ENCODE data around the gene ARMC2. TPM values are rescaled to one million over a fixed set of nuclear protein-coding genes. Genes with fewer than 3 reads are reported as not detected.

Gene ARMC2
- total and polyA plus RNA-seq, 2 experiments from 2014 or later, result 2.7 to 4.4 TPM

DNA sequence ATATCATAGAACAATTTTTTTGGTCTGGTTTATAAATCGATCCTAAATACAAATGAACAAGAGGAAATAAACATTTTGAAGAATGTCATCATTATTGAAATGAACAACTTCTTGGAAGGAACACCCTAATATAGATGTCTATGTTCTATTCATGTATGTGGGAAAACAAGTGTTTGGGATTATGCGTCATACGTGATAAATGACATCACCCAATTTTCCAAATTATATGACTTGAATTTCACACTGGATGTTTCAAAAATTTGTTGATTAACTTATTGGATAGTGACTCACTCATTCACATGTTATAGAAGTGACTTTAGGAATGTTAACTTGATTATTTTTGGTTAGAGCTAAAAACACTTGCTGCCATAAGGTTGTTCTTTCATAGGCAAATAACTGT, 18.6 kb downstream of the ARMC2 start:
- Histone ChIP-seq H4K20me1 (replicated peaks; ENCODE audit: insufficient read depth) (no peaks in the 10 kb centered on the region), H3K9me2 (ENCODE audit: insufficient read depth) (no peaks in the 10 kb centered on the region), H3K4me1 (ENCODE audit: insufficient read depth) (peaks cover 5% of the 10 kb centered on the region; the same call in 1 of the 2 replicates), H3K4me3 (no peak overlapping the region), H2AFZ (no peak overlapping the region), H3K79me2 (replicated peaks; ENCODE audit: insufficient read depth) (no peaks in the 10 kb centered on the region), H3K4me2 (no peak overlapping the region), H3K27ac (ENCODE audit: low read depth) (no peak overlapping the region), H3K27me3 (ENCODE audit: insufficient read depth) (no peaks in the 10 kb centered on the region), H3F3A (replicated peaks; ENCODE audit: low read depth) (no peaks in the 10 kb centered on the region), H3K36me3 (ENCODE audit: insufficient read depth) (no peaks in the 10 kb centered on the region)
- H3K27ac Mint-ChIP-seq, result peak overlapping the region; percentile 39; the same call in 1 of the 2 replicates
- H3K9me3 Mint-ChIP-seq, result no peaks in the 10 kb centered on the region
- DNase-seq (ENCODE audit: low spot score) (no peak), ATAC-seq (no peak)
- no peak overlapping the region for H3K4me3 Mint-ChIP-seq
- peaks cover 4% of the 10 kb centered on the region for H3K27me3 Mint-ChIP-seq (ENCODE audit: insufficient read depth, low read depth, poor library complexity)
- TF ChIP-seq POLR2AphosphoS5 (IDR thresholded peaks at IDR 0.05; ENCODE audit: low read depth), result no peak
- no peak for TF ChIP-seq EZH2 (IDR thresholded peaks at IDR 0.05; ENCODE audit: low read depth, unreplicated experiment)
- TF ChIP-seq, protein P1, sequence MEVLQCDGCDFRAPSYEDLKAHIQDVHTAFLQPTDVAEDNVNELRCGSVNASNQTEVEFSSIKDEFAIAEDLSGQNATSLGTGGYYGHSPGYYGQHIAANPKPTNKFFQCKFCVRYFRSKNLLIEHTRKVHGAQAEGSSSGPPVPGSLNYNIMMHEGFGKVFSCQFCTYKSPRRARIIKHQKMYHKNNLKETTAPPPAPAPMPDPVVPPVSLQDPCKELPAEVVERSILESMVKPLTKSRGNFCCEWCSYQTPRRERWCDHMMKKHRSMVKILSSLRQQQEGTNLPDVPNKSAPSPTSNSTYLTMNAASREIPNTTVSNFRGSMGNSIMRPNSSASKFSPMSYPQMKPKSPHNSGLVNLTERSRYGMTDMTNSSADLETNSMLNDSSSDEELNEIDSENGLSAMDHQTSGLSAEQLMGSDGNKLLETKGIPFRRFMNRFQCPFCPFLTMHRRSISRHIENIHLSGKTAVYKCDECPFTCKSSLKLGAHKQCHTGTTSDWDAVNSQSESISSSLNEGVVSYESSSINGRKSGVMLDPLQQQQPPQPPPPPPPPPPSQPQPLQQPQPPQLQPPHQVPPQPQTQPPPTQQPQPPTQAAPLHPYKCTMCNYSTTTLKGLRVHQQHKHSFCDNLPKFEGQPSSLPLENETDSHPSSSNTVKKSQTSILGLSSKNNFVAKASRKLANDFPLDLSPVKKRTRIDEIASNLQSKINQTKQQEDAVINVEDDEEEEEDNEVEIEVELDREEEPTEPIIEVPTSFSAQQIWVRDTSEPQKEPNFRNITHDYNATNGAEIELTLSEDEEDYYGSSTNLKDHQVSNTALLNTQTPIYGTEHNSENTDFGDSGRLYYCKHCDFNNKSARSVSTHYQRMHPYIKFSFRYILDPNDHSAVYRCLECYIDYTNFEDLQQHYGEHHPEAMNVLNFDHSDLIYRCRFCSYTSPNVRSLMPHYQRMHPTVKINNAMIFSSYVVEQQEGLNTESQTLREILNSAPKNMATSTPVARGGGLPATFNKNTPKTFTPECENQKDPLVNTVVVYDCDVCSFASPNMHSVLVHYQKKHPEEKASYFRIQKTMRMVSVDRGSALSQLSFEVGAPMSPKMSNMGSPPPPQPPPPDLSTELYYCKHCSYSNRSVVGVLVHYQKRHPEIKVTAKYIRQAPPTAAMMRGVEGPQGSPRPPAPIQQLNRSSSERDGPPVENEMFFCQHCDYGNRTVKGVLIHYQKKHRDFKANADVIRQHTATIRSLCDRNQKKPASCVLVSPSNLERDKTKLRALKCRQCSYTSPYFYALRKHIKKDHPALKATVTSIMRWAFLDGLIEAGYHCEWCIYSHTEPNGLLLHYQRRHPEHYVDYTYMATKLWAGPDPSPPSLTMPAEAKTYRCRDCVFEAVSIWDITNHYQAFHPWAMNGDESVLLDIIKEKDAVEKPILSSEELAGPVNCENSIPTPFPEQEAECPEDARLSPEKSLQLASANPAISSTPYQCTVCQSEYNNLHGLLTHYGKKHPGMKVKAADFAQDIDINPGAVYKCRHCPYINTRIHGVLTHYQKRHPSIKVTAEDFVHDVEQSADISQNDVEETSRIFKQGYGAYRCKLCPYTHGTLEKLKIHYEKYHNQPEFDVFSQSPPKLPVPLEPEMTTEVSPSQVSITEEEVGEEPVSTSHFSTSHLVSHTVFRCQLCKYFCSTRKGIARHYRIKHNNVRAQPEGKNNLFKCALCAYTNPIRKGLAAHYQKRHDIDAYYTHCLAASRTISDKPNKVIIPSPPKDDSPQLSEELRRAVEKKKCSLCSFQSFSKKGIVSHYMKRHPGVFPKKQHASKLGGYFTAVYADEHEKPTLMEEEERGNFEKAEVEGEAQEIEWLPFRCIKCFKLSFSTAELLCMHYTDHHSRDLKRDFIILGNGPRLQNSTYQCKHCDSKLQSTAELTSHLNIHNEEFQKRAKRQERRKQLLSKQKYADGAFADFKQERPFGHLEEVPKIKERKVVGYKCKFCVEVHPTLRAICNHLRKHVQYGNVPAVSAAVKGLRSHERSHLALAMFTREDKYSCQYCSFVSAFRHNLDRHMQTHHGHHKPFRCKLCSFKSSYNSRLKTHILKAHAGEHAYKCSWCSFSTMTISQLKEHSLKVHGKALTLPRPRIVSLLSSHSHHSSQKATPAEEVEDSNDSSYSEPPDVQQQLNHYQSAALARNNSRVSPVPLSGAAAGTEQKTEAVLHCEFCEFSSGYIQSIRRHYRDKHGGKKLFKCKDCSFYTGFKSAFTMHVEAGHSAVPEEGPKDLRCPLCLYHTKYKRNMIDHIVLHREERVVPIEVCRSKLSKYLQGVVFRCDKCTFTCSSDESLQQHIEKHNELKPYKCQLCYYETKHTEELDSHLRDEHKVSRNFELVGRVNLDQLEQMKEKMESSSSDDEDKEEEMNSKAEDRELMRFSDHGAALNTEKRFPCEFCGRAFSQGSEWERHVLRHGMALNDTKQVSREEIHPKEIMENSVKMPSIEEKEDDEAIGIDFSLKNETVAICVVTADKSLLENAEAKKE (CRISPR knock-in tag; IDR thresholded peaks at IDR 0.05), result no peak
- no peak for TF ChIP-seq CREB1 (CRISPR knock-in tag; IDR thresholded peaks at IDR 0.05; ENCODE audit: low read depth)
- TF ChIP-seq, protein P2, sequence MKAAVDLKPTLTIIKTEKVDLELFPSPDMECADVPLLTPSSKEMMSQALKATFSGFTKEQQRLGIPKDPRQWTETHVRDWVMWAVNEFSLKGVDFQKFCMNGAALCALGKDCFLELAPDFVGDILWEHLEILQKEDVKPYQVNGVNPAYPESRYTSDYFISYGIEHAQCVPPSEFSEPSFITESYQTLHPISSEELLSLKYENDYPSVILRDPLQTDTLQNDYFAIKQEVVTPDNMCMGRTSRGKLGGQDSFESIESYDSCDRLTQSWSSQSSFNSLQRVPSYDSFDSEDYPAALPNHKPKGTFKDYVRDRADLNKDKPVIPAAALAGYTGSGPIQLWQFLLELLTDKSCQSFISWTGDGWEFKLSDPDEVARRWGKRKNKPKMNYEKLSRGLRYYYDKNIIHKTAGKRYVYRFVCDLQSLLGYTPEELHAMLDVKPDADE (IDR thresholded peaks at IDR 0.05), result no peak
- TF ChIP-seq, protein P3, sequence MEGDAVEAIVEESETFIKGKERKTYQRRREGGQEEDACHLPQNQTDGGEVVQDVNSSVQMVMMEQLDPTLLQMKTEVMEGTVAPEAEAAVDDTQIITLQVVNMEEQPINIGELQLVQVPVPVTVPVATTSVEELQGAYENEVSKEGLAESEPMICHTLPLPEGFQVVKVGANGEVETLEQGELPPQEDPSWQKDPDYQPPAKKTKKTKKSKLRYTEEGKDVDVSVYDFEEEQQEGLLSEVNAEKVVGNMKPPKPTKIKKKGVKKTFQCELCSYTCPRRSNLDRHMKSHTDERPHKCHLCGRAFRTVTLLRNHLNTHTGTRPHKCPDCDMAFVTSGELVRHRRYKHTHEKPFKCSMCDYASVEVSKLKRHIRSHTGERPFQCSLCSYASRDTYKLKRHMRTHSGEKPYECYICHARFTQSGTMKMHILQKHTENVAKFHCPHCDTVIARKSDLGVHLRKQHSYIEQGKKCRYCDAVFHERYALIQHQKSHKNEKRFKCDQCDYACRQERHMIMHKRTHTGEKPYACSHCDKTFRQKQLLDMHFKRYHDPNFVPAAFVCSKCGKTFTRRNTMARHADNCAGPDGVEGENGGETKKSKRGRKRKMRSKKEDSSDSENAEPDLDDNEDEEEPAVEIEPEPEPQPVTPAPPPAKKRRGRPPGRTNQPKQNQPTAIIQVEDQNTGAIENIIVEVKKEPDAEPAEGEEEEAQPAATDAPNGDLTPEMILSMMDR (conservative IDR thresholded peaks at IDR 0.05; ENCODE audit: low read depth in 2 of 2), result no peak
- TF ChIP-seq JUNB (IDR thresholded peaks at IDR 0.05; ENCODE audit: unreplicated experiment), result no peak
- TF ChIP-seq NANOG (IDR thresholded peaks at IDR 0.05; ENCODE audit: borderline replicate concordance), result no peak
- no peak for TF ChIP-seq EZH2phosphoT487 (IDR thresholded peaks at IDR 0.05; ENCODE audit: unreplicated experiment)
- 0 out of 3 replicates have a peak, but pooled peaks cover 3% of the 10 kb centered on the region for H3K36me3 Mint-ChIP-seq (ENCODE audit: low read depth)
- H3K4me1 Mint-ChIP-seq, result peaks cover 21% of the 10 kb centered on the region

Measured in GM23338 (cell line).